CD4-positive, alpha-beta T cell treated with Interleukin-4 for 1 hour (primary cell): Measurements from ENCODE around the gene GRIN3B.

ENCODE experiments used
- DNase-seq, 2 donors: peaks; one replicate each; pipeline ENCODE4 v3.0.0-alpha.2; 2020 to 2022

Gene GRIN3B

DNA sequence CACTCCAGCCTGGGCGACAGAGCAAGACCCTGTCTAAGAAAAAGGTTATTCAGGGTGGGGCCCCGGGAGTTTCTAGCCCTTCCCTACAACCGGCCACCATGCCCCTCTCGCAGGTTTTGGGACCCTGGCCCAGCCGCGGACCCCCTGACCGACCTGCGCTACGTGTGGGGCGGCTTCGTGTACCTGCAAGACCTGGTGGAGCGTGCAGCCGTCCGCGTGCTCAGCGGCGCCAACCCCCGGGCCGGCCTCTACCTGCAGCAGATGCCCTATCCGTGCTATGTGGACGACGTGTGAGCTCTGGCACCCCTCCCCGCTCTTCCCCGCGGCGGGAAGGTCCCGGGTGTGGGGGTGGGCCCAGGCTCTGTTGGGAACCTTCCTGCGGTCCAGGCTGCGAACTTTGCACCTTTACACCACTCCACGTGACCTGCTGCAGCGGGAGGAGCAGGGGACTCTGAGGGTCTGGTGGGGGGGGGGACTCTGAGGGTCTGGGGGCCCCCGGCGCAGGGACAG lies 46.0 kb downstream of the GRIN3B start:
- no peak for DNase-seq

DNA sequence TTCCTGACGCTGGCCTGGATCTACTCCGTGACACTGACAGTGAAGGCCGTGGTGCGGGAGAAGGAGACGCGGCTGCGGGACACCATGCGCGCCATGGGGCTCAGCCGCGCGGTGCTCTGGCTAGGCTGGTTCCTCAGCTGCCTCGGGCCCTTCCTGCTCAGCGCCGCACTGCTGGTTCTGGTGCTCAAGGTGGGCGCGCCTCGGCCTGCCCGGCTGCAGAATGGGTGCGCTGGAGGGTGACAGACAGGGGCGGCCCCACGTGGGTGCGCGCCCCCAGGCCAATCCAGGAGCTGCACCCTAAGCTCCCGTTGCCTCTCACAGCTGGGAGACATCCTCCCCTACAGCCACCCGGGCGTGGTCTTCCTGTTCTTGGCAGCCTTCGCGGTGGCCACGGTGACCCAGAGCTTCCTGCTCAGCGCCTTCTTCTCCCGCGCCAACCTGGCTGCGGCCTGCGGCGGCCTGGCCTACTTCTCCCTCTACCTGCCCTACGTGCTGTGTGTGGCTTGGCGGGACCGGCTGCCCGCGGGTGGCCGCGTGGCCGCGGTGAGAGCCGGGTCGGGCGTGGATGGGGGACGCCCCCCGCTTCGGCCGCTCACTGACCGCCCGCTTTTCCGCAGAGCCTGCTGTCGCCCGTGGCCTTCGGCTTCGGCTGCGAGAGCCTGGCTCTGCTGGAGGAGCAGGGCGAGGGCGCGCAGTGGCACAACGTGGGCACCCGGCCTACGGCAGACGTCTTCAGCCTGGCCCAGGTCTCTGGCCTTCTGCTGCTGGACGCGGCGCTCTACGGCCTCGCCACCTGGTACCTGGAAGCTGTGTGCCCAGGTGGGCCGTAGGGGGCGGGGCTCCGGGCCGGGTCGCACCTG lies 46.8 kb downstream of the GRIN3B start:
- no peak for DNase-seq

DNA sequence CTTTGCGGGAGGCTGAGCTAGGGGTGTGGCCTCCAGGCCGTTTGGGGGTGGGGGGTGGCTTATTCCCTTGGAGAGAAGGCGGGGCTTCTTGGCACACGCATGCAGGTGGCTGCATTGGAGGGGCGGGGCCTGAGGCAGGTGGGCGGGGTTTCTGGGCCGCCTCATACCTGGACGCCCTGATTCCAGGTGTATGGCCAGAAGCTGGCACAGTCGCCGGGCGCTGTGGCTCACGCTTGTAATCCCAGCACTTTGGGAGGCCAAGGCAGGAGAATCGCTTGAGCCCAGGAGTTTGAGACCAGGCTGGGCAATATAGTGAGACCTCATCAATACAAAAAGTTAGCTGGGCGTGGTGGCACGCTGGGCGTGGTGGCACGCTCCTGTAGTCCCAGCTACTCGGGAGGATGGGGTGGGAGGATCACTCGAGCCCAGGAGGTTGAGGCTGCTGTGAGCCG lies 47.5 kb downstream of the GRIN3B start:
- DNase-seq, result no peak

DNA sequence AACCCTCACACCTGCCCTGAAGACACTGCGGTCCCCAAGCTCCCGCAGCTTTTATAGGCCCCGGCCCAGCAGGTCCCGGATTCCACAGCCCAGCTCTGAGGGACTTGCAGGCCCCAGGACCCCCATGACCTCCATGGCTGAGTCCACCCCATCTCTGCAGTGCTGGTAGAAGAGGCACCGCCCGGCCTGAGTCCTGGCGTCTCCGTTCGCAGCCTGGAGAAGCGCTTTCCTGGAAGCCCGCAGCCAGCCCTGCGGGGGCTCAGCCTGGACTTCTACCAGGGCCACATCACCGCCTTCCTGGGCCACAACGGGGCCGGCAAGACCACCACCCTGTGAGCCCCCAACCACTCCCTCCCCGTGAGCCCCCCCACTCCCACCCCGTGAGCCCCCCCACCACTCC lies 48.9 kb downstream of the GRIN3B start:
- no peak for DNase-seq

DNA sequence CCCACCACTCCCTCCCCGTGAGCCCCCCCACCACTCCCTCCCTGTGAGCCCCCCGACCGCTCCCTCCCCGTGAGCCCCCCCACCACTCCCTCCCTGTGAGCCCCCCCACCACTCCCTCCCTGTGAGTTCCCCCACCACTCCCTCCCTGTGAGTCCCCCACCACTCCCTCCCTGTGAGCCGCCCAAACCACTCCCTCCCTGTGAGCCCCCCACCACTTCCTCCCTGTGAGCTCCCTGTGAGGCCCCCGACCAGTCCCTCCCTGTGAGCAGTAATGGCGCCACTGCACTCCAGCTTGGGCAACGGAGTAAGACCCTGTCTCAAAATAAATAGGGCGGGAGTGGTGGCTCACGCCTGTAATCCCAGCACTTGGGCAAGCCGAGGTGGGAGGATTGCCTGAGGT lies 49.6 kb downstream of the GRIN3B start:
- no peak for DNase-seq

DNA sequence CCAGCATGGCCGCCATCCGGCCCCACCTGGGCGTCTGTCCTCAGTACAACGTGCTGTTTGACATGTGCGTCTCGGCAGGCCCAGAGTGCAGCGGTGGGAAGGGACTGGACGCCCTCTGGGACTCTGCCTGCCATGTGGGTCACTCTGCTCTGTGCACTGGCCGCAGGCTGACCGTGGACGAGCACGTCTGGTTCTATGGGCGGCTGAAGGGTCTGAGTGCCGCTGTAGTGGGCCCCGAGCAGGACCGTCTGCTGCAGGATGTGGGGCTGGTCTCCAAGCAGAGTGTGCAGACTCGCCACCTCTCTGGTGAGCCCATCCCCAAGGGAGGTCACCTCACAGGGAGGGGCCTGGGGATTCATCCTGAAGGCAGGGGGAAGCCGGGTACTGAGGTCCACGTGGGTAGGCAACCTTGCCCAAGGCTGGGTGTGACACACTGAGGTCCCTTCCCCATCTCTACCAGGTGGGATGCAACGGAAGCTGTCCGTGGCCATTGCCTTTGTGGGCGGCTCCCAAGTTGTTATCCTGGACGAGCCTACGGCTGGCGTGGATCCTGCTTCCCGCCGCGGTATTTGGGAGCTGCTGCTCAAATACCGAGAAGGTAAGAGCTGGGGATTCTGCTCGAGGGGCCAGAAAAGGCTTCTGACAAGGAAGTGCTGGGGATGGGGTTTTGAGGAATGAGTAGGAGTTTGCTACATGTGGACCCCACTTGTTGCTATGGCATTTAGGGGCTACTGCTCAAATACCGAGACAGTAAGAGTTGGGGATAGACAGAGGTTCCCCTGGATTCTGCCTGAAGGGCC lies 51.0 kb downstream of the GRIN3B start:
- no peak for DNase-seq

DNA sequence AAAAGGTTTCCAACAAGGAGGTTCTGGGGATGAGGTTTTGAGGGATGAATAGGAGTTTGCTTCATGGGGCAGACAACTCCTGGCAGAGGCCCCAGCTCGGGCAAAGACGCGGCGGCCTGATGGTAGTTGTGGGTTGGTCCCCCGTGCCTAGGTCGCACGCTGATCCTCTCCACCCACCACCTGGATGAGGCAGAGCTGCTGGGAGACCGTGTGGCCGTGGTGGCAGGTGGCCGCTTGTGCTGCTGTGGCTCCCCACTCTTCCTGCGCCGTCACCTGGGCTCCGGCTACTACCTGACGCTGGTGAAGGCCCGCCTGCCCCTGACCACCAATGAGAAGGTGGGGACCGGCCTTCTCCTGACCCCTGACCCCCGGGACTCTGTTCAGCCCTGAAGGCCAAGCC lies 51.6 kb downstream of the GRIN3B start:
- DNase-seq, result no peak

DNA sequence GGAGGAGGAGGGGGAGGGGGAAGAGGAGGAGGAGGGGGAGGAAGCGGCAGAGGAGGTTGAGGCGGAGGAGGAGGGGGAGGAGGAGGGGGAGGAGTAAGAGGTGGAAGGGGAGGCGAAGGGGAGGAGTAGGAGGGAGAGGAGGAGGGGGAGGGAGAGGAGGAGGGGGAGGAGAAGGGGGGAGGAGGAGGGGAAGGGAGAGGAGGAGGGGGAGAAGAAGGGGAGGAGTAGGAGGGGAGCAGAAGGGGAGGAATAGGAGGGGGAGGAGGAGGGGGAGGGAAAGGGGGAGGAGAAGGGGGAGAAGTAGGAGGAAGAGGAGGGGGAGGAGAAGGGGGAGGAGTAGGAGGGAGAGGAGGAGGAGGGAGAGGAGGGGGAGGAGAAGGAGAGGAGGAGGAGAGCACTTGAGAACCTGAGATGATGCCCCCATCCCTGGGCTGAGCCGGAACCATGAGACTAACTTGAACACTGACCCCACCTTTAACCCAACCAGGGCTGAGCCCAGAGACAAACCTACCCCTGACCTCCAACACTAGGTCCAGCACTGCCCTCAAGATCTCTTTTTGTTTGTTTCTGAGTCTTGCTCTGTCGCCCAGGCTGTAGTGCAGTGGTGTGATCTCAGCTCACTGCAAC lies 52.2 kb downstream of the GRIN3B start:
- DNase-seq, result no peak

DNA sequence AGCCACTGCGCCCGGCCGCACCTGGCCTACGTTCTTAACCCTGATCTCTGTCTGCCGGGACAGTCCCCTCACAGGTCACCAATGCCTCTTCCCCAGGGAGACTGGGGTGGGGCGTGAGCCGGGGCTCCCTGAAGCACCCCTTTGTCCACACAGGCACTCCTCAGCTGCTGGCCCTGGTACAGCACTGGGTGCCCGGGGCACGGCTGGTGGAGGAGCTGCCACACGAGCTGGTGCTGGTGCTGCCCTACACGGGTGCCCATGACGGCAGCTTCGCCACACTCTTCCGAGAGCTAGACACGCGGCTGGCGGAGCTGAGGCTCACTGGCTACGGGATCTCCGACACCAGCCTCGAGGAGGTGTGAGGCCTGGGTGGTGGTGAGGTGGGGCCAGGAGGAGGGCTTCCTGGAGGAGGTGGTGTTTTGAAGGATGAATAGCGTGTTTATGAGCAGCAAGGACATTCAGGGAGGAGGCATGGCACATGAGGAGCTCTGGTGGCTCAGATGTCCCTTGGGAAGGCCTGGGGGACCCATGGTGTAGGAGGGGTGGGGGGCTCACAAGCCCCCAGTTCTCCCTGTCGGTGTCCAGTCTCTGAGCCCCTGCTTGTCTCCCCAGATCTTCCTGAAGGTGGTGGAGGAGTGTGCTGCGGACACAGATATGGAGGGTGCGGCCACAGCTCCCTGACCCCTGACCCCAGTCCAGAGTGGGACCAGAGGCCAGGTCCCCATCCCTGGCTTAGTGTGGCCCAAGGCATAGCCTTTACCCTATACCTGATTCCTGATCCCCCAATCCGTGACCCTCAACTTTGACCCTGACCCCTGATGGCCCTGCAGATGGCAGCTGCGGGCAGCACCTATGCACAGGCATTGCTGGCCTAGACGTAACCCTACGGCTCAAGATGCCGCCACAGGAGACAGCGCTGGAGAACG lies 53.2 kb downstream of the GRIN3B start:
- DNase-seq, result no peak

DNA sequence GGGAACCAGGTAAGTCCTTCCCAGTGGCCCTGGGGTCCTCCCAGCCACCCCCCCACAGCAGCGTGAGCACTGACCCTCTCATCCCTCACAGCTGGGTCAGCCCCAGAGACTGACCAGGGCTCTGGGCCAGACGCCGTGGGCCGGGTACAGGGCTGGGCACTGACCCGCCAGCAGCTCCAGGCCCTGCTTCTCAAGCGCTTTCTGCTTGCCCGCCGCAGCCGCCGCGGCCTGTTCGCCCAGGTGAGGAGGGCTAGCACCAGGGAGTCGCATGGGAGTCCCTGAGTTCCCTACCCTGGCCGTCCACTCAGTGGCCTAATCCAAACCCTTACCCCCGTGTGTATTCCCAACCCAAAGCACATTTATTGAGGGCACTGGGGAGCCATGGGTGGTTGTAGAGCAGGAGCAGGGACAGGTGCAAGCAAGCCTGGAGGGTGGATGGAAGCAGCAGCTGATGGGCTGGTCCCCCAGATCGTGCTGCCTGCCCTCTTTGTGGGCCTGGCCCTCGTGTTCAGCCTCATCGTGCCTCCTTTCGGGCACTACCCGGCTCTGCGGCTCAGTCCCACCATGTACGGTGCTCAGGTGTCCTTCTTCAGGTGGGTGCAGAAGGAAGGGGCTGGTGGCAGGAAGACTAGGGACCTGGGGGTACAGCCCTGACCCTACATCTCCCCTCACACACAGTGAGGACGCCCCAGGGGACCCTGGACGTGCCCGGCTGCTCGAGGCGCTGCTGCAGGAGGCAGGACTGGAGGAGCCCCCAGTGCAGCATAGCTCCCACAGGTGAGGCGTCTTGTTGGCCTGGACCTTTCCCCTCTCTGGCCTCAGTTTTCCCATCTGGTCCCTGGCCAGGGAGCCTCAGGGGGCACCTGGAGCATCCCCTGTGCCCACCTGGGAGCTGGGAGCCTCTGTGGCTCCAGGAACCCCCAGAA lies 54.1 kb downstream of the GRIN3B start:
- DNase-seq, result no peak

DNA sequence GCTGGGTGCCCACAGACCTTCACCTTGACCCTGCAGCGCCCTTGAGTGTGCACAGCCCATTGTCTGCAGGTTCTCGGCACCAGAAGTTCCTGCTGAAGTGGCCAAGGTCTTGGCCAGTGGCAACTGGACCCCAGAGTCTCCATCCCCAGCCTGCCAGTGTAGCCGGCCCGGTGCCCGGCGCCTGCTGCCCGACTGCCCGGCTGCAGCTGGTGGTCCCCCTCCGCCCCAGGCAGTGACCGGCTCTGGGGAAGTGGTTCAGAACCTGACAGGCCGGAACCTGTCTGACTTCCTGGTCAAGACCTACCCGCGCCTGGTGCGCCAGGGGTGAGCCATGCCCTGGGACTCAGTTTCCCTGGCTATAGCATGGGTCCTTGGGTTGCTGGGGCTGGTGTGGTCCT lies 54.8 kb downstream of the GRIN3B start:
- DNase-seq, result no peak

DNA sequence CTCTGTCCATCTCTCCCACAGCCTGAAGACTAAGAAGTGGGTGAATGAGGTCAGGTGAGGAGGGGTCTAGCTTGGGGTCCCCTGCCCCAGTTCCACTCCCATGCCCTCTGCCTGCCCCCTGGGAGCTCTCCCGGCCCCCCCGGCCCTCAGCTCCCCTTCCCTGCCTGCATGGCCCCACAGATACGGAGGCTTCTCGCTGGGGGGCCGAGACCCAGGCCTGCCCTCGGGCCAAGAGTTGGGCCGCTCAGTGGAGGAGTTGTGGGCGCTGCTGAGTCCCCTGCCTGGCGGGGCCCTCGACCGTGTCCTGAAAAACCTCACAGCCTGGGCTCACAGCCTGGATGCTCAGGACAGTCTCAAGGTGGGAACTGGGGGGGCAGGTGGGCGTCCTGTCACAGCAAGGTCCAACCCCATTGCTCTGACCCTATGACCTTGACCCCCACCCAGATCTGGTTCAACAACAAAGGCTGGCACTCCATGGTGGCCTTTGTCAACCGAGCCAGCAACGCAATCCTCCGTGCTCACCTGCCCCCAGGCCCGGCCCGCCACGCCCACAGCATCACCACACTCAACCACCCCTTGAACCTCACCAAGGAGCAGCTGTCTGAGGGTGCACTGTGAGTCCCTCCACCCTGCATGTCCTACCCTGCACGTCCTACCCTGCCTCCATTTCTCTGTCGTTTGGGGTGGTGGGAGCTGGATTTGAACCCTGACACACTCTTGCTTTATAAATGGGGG lies 55.8 kb downstream of the GRIN3B start:
- no peak for DNase-seq

DNA sequence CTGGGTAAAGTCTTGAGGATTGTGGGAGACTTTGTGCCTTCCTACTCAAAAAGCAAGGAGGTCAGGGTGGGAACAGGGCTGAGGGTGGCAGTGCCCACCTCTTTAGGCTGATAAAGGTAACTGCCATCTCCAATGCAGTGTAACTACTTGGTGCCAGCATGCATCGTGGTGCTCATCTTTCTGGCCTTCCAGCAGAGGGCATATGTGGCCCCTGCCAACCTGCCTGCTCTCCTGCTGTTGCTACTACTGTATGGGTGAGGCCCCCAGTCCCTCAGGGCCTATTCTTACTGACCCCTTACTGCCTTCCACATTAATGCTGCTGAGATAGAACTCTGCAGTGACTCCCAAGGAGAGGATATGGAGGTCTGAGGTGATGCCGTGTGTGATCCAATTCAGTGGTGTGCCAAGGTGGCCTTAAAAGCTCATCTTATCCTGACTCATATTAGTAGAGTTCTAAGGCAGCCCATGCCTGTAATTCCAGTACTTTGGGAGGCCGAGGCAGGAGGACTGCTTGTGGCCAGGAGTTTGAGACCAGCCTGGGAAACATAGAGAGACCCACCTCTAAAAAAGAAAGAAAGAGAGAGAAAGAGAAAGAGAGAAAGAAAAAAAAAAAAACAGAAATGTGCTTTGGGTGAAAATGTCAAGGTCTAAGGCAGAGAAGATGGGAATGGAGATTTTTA lies 57.1 kb downstream of the GRIN3B start:
- DNase-seq, result peak; percentile 71 to 75

DNA sequence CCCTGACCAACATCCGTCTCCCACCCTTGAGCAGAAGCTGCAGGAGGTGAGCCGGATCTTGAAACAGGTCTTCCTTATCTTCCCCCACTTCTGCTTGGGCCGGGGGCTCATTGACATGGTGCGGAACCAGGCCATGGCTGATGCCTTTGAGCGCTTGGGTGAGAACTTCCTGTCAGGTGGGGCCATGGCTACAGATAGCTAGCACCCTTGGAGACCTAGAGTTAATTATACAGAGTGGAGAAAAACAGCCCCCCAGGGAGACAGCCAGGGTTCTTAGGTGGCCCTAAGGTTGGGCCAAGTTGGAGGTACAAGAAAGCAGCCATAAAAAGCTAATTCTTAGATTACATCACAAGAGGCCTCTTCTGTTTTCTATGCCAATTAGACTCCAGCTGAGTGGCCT lies 57.9 kb downstream of the GRIN3B start:
- DNase-seq, result no peak
